OCI-LY7 (cell line): ENCODE data around the gene GNAQ. TPM values are rescaled to one million over a fixed set of nuclear protein-coding genes. Genes with fewer than 3 reads are reported as not detected.

Experiments used
- BruUV-seq: library from RNA; stranded (reverse); fragments of 400-500 nt; replicated peaks from 2 replicates; lab custom pipeline; 2021; lab: Mats Ljungman, UMichigan
- CTCF ChIA-PET: fragments of 300-600 bp; sonication (Branson Sonifier 250); formaldehyde crosslinking; loops from one replicate; lab custom pipeline; 2022; ENCODE audit warnings: antibody characterized with exemption; ENCODE audit not compliant: unreplicated experiment; lab: Charles Lee
- POLR2A ChIA-PET: fragments of 300-600 bp; sonication (Branson Sonifier 250); formaldehyde crosslinking; loops from one replicate; lab custom pipeline; 2022; ENCODE audit warnings: antibody characterized with exemption; lab: Charles Lee
- DNase-seq: peaks from one replicate; pipeline ENCODE4 v3.0.0-alpha.2; 2015; ENCODE audit warnings: low spot score
- H2AFZ ChIP-seq: fragments of 200-600 bp; sonication (generic), shearing (Covaris generic); 2 replicates; pipeline ENCODE4 v1.6.1; 2014; ENCODE audit warnings: mild to moderate bottlenecking, antibody characterized with exemption, low read length, moderate library complexity
- H3K27ac ChIP-seq: fragments of 200-600 bp; sonication (generic); 2 replicates; pipeline ENCODE4 v1.5.1; 2014; ENCODE audit warnings: mixed run types, low read depth, mild to moderate bottlenecking, moderate library complexity, low read length, inconsistent platforms; ENCODE audit not compliant: poor library complexity, severe bottlenecking
- H3K36me3 ChIP-seq: fragments of 200-600 bp; sonication (generic); 2 replicates; pipeline ENCODE4 v1.6.1; 2014; ENCODE audit warnings: mild to moderate bottlenecking, antibody characterized with exemption, low read length, moderate library complexity, mixed read lengths; ENCODE audit not compliant: insufficient read depth
- H3K4me1 ChIP-seq: fragments of 200-600 bp; sonication (generic); 2 replicates; pipeline ENCODE4 v1.5.1; 2014; ENCODE audit warnings: mild to moderate bottlenecking, low read length; ENCODE audit not compliant: insufficient read depth, poor library complexity, severe bottlenecking
- H3K4me2 ChIP-seq: fragments of 200-600 bp; sonication (generic); 2 replicates; pipeline ENCODE4 v1.6.1; 2014; ENCODE audit warnings: mild to moderate bottlenecking, low read length
- H3K4me3 ChIP-seq: fragments of 200-600 bp; sonication (generic); 2 replicates; pipeline ENCODE4 v1.5.1; 2014; ENCODE audit warnings: mild to moderate bottlenecking, low read depth, low read length; ENCODE audit not compliant: poor library complexity, severe bottlenecking
- H3K79me2 ChIP-seq: fragments of 200-600 bp; sonication (generic); 2 replicates; pipeline ENCODE4 v1.6.1; 2016; ENCODE audit warnings: low read depth, mild to moderate bottlenecking, low read length, moderate library complexity, mixed read lengths; ENCODE audit not compliant: insufficient read depth
- H3K9me2 ChIP-seq: fragments of 200-600 bp; sonication (generic); 2 replicates; pipeline ENCODE4 v1.6.1; 2016; ENCODE audit warnings: mild to moderate bottlenecking, low read length, mixed read lengths; ENCODE audit not compliant: insufficient read depth
- H3K9me3 ChIP-seq: fragments of 200-600 bp; sonication (generic); 2 replicates; pipeline ENCODE4 v1.6.1; 2014; ENCODE audit warnings: mild to moderate bottlenecking, mixed run types, low read length, mixed read lengths
- H4K20me1 ChIP-seq: fragments of 200-600 bp; sonication (generic); 2 replicates; pipeline ENCODE4 v1.6.1; 2014; ENCODE audit warnings: mild to moderate bottlenecking, antibody characterized with exemption, low read length, moderate library complexity, mixed read lengths; ENCODE audit not compliant: insufficient read depth
- CTCF ChIP-seq: fragments of 200-600 bp; sonication (generic); conservative IDR thresholded peaks from 2 replicates; pipeline ENCODE4 v1.5.1; 2014; ENCODE audit warnings: mild to moderate bottlenecking, antibody characterized with exemption, low read length, moderate library complexity, mixed read lengths
- EZH2phosphoT487 ChIP-seq: fragments of 200-600 bp; sonication (generic); IDR thresholded peaks from 2 replicates; pipeline ENCODE4 v1.6.1; 2018; ENCODE audit warnings: low read depth, borderline replicate concordance, mild to moderate bottlenecking, mixed run types, antibody characterized with exemption, low read length, moderate library complexity, mixed read lengths
- intact Hi-C: fragments of 100-400 bp; cut with micrococcal nuclease; formaldehyde crosslinking; loops from one replicate; pipeline ENCODE4 v1.10.0; 2022; ENCODE audit not compliant: unreplicated experiment
- total RNA-seq, 2 experiments: library from RNA; depleted of rRNA in 1 of 2; stranded (reverse); fragments of >200 nt in 1 of 2; shearing (Covaris generic) in 1 of 2; gene quantifications; 2 replicates each; pipeline ENCODE4 v1.2.3, GENCODE V29; 2014 to 2022

Gene GNAQ
- total RNA-seq, 2 experiments from 2014 or later, result not detected

- Histone ChIP-seq H3K9me2 (no peaks in the 10 kb centered on the region), H4K20me1 (no peaks in the 10 kb centered on the region), H3K9me3 (no peaks in the 10 kb centered on the region), H3K4me2 (no peak overlapping the region), H3K36me3 (no peaks in the 10 kb centered on the region), H3K4me3 (no peak overlapping the region), H3K27ac (no peak overlapping the region), H2AFZ (no peak overlapping the region), H3K79me2 (no peaks in the 10 kb centered on the region), H3K4me1 (no peaks in the 10 kb centered on the region)
- no peak for TF ChIP-seq CTCF
- no peak for TF ChIP-seq EZH2phosphoT487
- no TSS peak for BruUV-seq
- intact Hi-C loops, result no loop called here
- no peak for DNase-seq
- CTCF ChIA-PET, result no interaction called here
- POLR2A ChIA-PET, result interaction anchor here (0.7 kb wide), 1 partner anchor 969 kb away, joined by 3 read pairs; no protein-coding TSS in a partner anchor
Observed at GRCh38 chr9:77789891-77790290, 241.7 kb downstream of the GNAQ start.

GRCh38 chr9:77785341-77785740 lies 246.3 kb downstream of the GNAQ start:
- CTCF ChIA-PET, result no interaction called here
- DNase-seq, result no peak
- intact Hi-C loops, result no loop called here
- Histone ChIP-seq H4K20me1 (no peaks in the 10 kb centered on the region), H3K9me2 (no peaks in the 10 kb centered on the region), H3K79me2 (no peaks in the 10 kb centered on the region), H3K9me3 (no peaks in the 10 kb centered on the region), H3K4me2 (no peak overlapping the region), H3K4me3 (no peak overlapping the region), H3K36me3 (no peaks in the 10 kb centered on the region), H3K4me1 (no peaks in the 10 kb centered on the region), H2AFZ (no peak overlapping the region), H3K27ac (no peak overlapping the region)
- POLR2A ChIA-PET, result no interaction called here
- no TSS peak for BruUV-seq
- TF ChIP-seq EZH2phosphoT487 (no peak), CTCF (no peak)

GRCh38 chr9:77783518-77783917 lies 248.1 kb downstream of the GNAQ start:
- Histone ChIP-seq H2AFZ (no peak overlapping the region), H3K27ac (no peak overlapping the region), H3K9me2 (no peaks in the 10 kb centered on the region), H3K9me3 (no peaks in the 10 kb centered on the region), H3K4me2 (no peak overlapping the region), H3K36me3 (no peaks in the 10 kb centered on the region), H4K20me1 (no peaks in the 10 kb centered on the region), H3K4me3 (no peak overlapping the region), H3K4me1 (no peaks in the 10 kb centered on the region), H3K79me2 (no peaks in the 10 kb centered on the region)
- no peak for DNase-seq
- CTCF ChIA-PET, result no interaction called here
- TF ChIP-seq CTCF (no peak), EZH2phosphoT487 (no peak)
- no TSS peak for BruUV-seq
- POLR2A ChIA-PET, result no interaction called here
- intact Hi-C loops, result no loop called here
